HepG2 (cell line): ENCODE results near the gene UTP3. TPM values are rescaled to one million over a fixed set of nuclear protein-coding genes. Genes with fewer than 3 reads are reported as not detected.

ENCODE experiments used
- ATAC-seq: fragments of 200-7000 bp; cut with Tn5 transposase; 3 replicates; pipeline ENCODE4 v1.9.1; 2020; ENCODE audit warnings: mild to moderate bottlenecking, moderate library complexity
- BruUV-seq: library from RNA; stranded (reverse); fragments of 400-500 nt; replicated peaks from 2 replicates; lab custom pipeline; 2021; lab: Mats Ljungman, UMichigan
- CTCF ChIA-PET: fragments of 300-600 bp; formaldehyde crosslinking; extraction: SDS; loops from one replicate; lab custom pipeline; 2021; ENCODE audit warnings: low total read pairs, inconsistent platforms, low intra/inter-chr PET ratio; lab: Yijun Ruan, JAX
- POLR2A ChIA-PET: fragments of 350-600 bp; sonication (Branson Sonifier 250); formaldehyde crosslinking; loops from one replicate; lab custom pipeline; 2020; ENCODE audit warnings: antibody characterized with exemption, inconsistent platforms; lab: Yijun Ruan, JAX
- DNase-seq: peaks from one replicate; pipeline ENCODE4 v3.0.0-alpha.2; 2015; ENCODE audit warnings: low spot score
- FAIRE-seq: peaks from 3 replicates; lab custom pipeline; 2011; peaks lifted over from hg19 to GRCh38; lab: Jason Lieb, UNC
- H2AFZ ChIP-seq: one replicate; pipeline ENCODE4 v1.6.1; 2011; ENCODE audit warnings: low read length, inconsistent platforms
- H3K27ac ChIP-seq: fragments of 300-600 bp; 3 replicates; pipeline ENCODE4 v1.8.0; 2011; ENCODE audit warnings: mixed run types, mild to moderate bottlenecking, mixed read lengths, low read length, inconsistent platforms; ENCODE audit not compliant: insufficient read depth; ENCODE audit errors: extremely low read length
- H3K27me3 ChIP-seq, 2 experiments: fragments of 200-600 bp in 1 of 2; 2 replicates in 1 of 2; 3 replicates in 1 of 2; pipeline versions ENCODE4 v1.6.0 to v1.8.0; 2011; ENCODE audit warnings: low read length in 2 of 2, mild to moderate bottlenecking in 2 of 2, moderate library complexity in 2 of 2, inconsistent platforms in 1 of 2; ENCODE audit not compliant: insufficient read depth in 2 of 2, control insufficient read depth in 1 of 2
- H3K36me3 ChIP-seq, 2 experiments: fragments of 200-600 bp in 1 of 2; replicated peaks in 1 of 2; 2 replicates in 1 of 2; 3 replicates in 1 of 2; pipeline versions ENCODE4 v1.5.1 to v1.8.0; 2011; ENCODE audit warnings: low read length in 2 of 2, inconsistent platforms in 1 of 2; ENCODE audit not compliant: insufficient read depth in 2 of 2, control insufficient read depth in 1 of 2
- H3K4me1 ChIP-seq: 2 replicates; pipeline ENCODE4 v1.5.1; 2012; ENCODE audit warnings: low read length, inconsistent platforms; ENCODE audit not compliant: insufficient read depth
- H3K4me2 ChIP-seq: 2 replicates; pipeline ENCODE4 v1.6.0; 2011; ENCODE audit warnings: low read depth, low read length, inconsistent platforms
- H3K4me3 ChIP-seq, 3 experiments: fragments of 200-600 bp in 1 of 3; sonication (generic), shearing (Covaris generic) in 1 of 3; replicated peaks in 1 of 3; 2 replicates each; pipeline ENCODE4 v1.5.1; 2011 to 2016; ENCODE audit warnings: low read length in 3 of 3, inconsistent platforms in 2 of 3, low read depth in 2 of 3, mild to moderate bottlenecking in 2 of 3, control low read depth in 1 of 3, mixed read lengths in 1 of 3; ENCODE audit not compliant: insufficient read depth in 1 of 3
- H3K79me2 ChIP-seq: one replicate; pipeline ENCODE4 v1.6.1; 2011; ENCODE audit warnings: low read length, inconsistent platforms; ENCODE audit not compliant: insufficient read depth
- H3K9ac ChIP-seq: 2 replicates; pipeline ENCODE4 v1.6.0; 2011; ENCODE audit warnings: mild to moderate bottlenecking, low read depth, low read length, inconsistent platforms; ENCODE audit not compliant: insufficient read depth
- H3K9me3 ChIP-seq: 2 replicates; pipeline ENCODE4 v1.5.1; 2012; ENCODE audit warnings: mild to moderate bottlenecking, low read length
- H4K20me1 ChIP-seq: 2 replicates; pipeline ENCODE4 v1.6.0; 2011; ENCODE audit warnings: inconsistent platforms, mild to moderate bottlenecking, low read length, moderate library complexity; ENCODE audit not compliant: insufficient read depth
- CBX1 ChIP-seq: IDR thresholded peaks from one replicate; pipeline ENCODE4 v1.6.1; 2016; ENCODE audit warnings: antibody characterized with exemption, low read depth
- CEBPB ChIP-seq: IDR thresholded peaks from 2 replicates; pipeline ENCODE4 v1.6.1; 2011; ENCODE audit warnings: low read depth, low read length, improper control_type of control experiment, borderline replicate concordance
- FOSL2 ChIP-seq: sonication (generic); formaldehyde crosslinking; IDR thresholded peaks from 2 replicates; pipeline ENCODE4 v1.4.0; 2020; ENCODE audit warnings: missing genetic modification reagents
- ZKSCAN1 ChIP-seq: fragments of 150-350 bp; IDR thresholded peaks from 2 replicates; pipeline ENCODE4 v1.6.1; 2014; ENCODE audit warnings: low read length
- WGBS: methylation state at CpG from one replicate; pipeline ENCODE4 v1.1.6; 2017; ENCODE audit warnings: low lambda C conversion rate; 5-methylcytosine and 5-hydroxymethylcytosine counted together
- in situ Hi-C: cut with HindIII; loops from 2 replicates; pipeline ENCODE4 v1.10.0; 2017; ENCODE audit warnings: low pct_unique_long_range_greater_than_20kb; ENCODE audit not compliant: extremely low pct_ligation_motif_present
- intact Hi-C: fragments of 100-400 bp; cut with micrococcal nuclease; formaldehyde crosslinking; loops from one replicate; pipeline ENCODE4 v1.10.0; 2022; ENCODE audit not compliant: unreplicated experiment
- polyA plus RNA-seq, 8 experiments: library from polyadenylated mRNA; depleted of rRNA in 3 of 8; stranded (reverse) in 7 of 8; unstranded in 1 of 8; fragments of >200 nt; fragmentation: Illumina TruSeq in 4 of 8; extraction: Trizol in 4 of 8; gene quantifications; 2 replicates each; pipeline versions ENCODE4 v1.2.1 to v1.2.3, GENCODE V29; 2011 to 2016; ENCODE audit warnings: low read depth in 4 of 8, missing spikeins in 1 of 8, mixed read lengths in 1 of 8; ENCODE audit not compliant: insufficient read depth in 1 of 8
- total RNA-seq, 5 experiments: library from RNA; depleted of rRNA; stranded (reverse); fragments of >200 nt; fragmentation: Illumina TruSeq; extraction: Trizol; gene quantifications; 2 replicates each; pipeline ENCODE4 v1.2.3, GENCODE V29; 2016; ENCODE audit warnings: low read depth in 1 of 5
- TF ChIP-seq, protein P1 (sequence below): sonication (generic); formaldehyde crosslinking; IDR thresholded peaks from 2 replicates; pipeline ENCODE4 v1.9.0; 2022; ENCODE audit warnings: low read depth, missing genetic modification reagents

UTP3 gene
- total and polyA plus RNA-seq, 2 of the 13 experiments (the other 11 are each of a cell fraction or from before 2014, with no cell fraction given): 6.9 to 19.5 TPM

DNA sequence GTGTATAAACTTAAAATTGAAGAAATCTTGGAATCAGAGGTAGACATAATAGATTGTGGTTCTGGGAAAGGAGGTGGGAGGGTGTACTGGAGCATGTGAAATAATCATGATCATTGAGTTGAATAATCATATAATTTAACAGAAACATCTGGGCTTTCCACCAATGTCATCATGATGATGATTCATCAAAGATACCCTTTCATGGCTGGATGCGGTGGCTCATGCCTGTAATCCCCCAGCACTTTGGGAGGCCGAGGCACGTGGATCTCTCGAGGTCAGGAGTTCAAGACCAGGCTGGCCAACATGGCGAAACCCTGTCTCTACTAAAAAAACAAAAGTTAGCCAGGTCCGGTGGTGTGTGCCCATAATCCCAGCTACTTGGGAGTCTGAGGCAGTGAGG lies 26.8 kb downstream of the UTP3 start:
- H3K79me2 ChIP-seq: peaks cover 28% of the 10 kb centered on the region
- ChIA-PET CTCF (no interaction called here), POLR2A (interaction anchor here (1.6 kb wide), 1 partner anchor 11 kb away, joined by 8 read pairs; no protein-coding TSS in a partner anchor)
- no peak overlapping the region for H3K4me2 ChIP-seq
- intact Hi-C loops (no loop called here), in situ Hi-C loops (no loop called here)
- FAIRE-seq: no peak
- BruUV-seq: no TSS peak
- no peak overlapping the region for H3K9ac ChIP-seq
- no peak overlapping the region for H2AFZ ChIP-seq
- no peaks in the 10 kb centered on the region for H3K27me3 ChIP-seq
- H3K4me1 ChIP-seq: peaks cover 72% of the 10 kb centered on the region
- no peak overlapping the region for H3K4me3 ChIP-seq
- 98% methylated on average over 6 of the region's 6 CpGs for WGBS
- ATAC-seq: no peak
- no peaks in the 10 kb centered on the region for H4K20me1 ChIP-seq
- H3K27ac ChIP-seq: no peak overlapping the region
- H3K36me3 ChIP-seq: no peaks in the 10 kb centered on the region
- no peaks in the 10 kb centered on the region for H3K9me3 ChIP-seq
- DNase-seq: no peak
- TF ChIP-seq CBX1 (no peak), FOSL2 (CRISPR knock-in tag) (peak; percentile 29; the same call in 1 of the 2 replicates)

DNA sequence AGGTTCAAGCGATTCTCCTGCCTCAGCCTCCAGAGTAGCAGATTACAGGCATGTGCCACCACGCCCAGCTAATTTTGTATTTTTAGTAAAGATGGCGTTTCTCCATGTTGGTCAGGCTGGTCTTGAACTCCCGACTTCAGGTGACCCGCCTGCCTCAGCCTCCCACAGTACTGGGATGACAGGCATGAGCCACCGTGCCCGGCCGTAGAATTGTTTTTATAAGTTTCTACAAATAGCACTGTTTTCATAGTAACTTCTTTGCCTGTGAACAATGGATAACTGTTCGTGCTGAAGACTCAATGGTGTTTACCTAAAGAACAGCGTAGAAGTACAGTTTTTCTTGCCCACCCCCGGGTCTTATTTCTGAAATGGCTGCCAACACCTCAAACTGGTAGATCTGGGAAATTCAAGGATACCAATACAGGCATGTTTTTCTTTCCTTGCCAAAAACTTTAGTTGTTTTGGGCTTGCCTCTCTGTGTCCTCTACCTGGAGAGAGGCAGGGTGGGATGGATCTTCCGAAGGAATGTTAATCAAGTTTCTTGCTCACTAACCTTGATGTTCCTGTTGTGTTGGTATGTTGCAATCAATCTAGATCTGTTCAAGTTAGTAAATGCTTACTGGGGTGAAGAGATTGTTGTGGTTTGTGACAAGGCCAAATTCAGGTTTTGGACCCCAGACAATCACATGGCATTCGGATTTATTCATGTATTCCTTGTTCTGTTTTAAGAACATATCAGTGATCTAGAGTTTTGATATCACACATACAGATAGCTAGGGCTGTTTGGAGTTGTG lies 30.7 kb downstream of the UTP3 start:
- peaks cover 37% of the 10 kb centered on the region for H3K4me1 ChIP-seq
- in situ Hi-C loops: no loop called here
- no peaks in the 10 kb centered on the region for H4K20me1 ChIP-seq
- H3K9ac ChIP-seq: no peak overlapping the region
- H3K27ac ChIP-seq: no peak overlapping the region
- BruUV-seq: no TSS peak
- 95% methylated on average over 13 of the region's 13 CpGs for WGBS
- no peak overlapping the region for H3K4me2 ChIP-seq
- intact Hi-C loops: no loop called here
- FAIRE-seq: no peak
- no peaks in the 10 kb centered on the region for H3K27me3 ChIP-seq
- no peak overlapping the region for H2AFZ ChIP-seq
- no peak for TF ChIP-seq ZKSCAN1
- TF ChIP-seq, protein P1, sequence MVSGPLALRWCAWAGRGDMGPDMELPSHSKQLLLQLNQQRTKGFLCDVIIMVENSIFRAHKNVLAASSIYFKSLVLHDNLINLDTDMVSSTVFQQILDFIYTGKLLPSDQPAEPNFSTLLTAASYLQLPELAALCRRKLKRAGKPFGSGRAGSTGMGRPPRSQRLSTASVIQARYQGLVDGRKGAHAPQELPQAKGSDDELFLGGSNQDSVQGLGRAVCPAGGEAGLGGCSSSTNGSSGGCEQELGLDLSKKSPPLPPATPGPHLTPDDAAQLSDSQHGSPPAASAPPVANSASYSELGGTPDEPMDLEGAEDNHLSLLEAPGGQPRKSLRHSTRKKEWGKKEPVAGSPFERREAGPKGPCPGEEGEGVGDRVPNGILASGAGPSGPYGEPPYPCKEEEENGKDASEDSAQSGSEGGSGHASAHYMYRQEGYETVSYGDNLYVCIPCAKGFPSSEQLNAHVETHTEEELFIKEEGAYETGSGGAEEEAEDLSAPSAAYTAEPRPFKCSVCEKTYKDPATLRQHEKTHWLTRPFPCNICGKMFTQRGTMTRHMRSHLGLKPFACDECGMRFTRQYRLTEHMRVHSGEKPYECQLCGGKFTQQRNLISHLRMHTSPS (CRISPR knock-in tag): no peak
- TF ChIP-seq CEBPB: peak; percentile 71
- no peak for DNase-seq
- POLR2A ChIA-PET: interaction anchor here (1.2 kb wide), 1 partner anchor 12 kb away, joined by 3 read pairs; no protein-coding TSS in a partner anchor
- no peak for ATAC-seq
- H3K79me2 ChIP-seq: peaks cover 21% of the 10 kb centered on the region
- H3K4me3 ChIP-seq: no peak overlapping the region
- CTCF ChIA-PET: no interaction called here
- H3K36me3 ChIP-seq: no peaks in the 10 kb centered on the region
- no peaks in the 10 kb centered on the region for H3K9me3 ChIP-seq
